BE2C (cell line): ENCODE data around the gene RNF225.
A peak's percentile ranks its signal among the peaks of the same experiment; 100 is the strongest.

Experiments used
- DNase-seq: peaks from one replicate; pipeline ENCODE4 v3.0.0-alpha.2; 2020
- H3K27me3 ChIP-seq: fragments of 250-450 bp; sonication (Bioruptor Pico); 2 replicates; pipeline ENCODE4 v1.5.1; 2020; ENCODE audit warnings: mild to moderate bottlenecking
- H3K36me3 ChIP-seq: fragments of 250-450 bp; sonication (Bioruptor Pico); 2 replicates; pipeline ENCODE4 v1.5.1; 2020; ENCODE audit warnings: mild to moderate bottlenecking
- H3K4me1 ChIP-seq: fragments of 250-450 bp; sonication (Bioruptor Pico); 2 replicates; pipeline ENCODE4 v1.5.1; 2020
- H3K4me3 ChIP-seq: 2 replicates; pipeline ENCODE4 v1.5.1; 2011; ENCODE audit warnings: low read depth, low read length
- H3K9me3 ChIP-seq: fragments of 250-450 bp; sonication (Bioruptor Pico); 2 replicates; pipeline ENCODE4 v1.5.1; 2020
- CTCF ChIP-seq: IDR thresholded peaks from 2 replicates; pipeline ENCODE4 v1.5.1; 2012; ENCODE audit warnings: mild to moderate bottlenecking, low read depth, low read length

Gene RNF225

GRCh38 chr19:58406818-58407657 lies 11.6 kb downstream of the RNF225 start:
- no peaks in the 10 kb centered on the region; the same call in 1 of the 2 replicates for H3K36me3 ChIP-seq
- H3K4me1 ChIP-seq, result peaks cover 3% of the 10 kb centered on the region; the same call in 1 of the 2 replicates
- H3K9me3 ChIP-seq, result no peaks in the 10 kb centered on the region
- TF ChIP-seq CTCF, result peak; percentile 45
- H3K4me3 ChIP-seq, result peak overlapping the region; percentile 95
- no peak for DNase-seq
- no peaks in the 10 kb centered on the region for H3K27me3 ChIP-seq

- DNase-seq, result no peak
Observed at GRCh38 chr19:58407658-58408151, 12.2 kb downstream of the RNF225 start.

GRCh38 chr19:58408152-58409009 lies 12.9 kb downstream of the RNF225 start, which contains the start of gene ZNF584:
TSS of gene ZNF584 (plus strand) at chr19:58408649. CDS start at chr19:58409148, 499 bp downstream.
- no peaks in the 10 kb centered on the region for H3K27me3 ChIP-seq
- no peak for TF ChIP-seq CTCF
- DNase-seq, result peak; percentile 97
- peaks cover 3% of the 10 kb centered on the region; the same call in 1 of the 2 replicates for H3K36me3 ChIP-seq
- no peaks in the 10 kb centered on the region for H3K9me3 ChIP-seq
- no peaks in the 10 kb centered on the region; the same call in 1 of the 2 replicates for H3K4me1 ChIP-seq
- H3K4me3 ChIP-seq, result peak within 1 kb of the TSS; percentile 95

More at GRCh38 chr19:58407658-58408151, 12.2 kb downstream of the RNF225 start:
- no peak for TF ChIP-seq CTCF
- peaks cover 3% of the 10 kb centered on the region; the same call in 1 of the 2 replicates for H3K36me3 ChIP-seq
- H3K9me3 ChIP-seq, result no peaks in the 10 kb centered on the region
- H3K27me3 ChIP-seq, result no peaks in the 10 kb centered on the region
- H3K4me1 ChIP-seq, result peaks cover 3% of the 10 kb centered on the region; the same call in 1 of the 2 replicates
- H3K4me3 ChIP-seq, result peak overlapping the region; percentile 95

GRCh38 chr19:58409010-58409790 lies 13.7 kb downstream of the RNF225 start:
- peak overlapping the region; percentile 95 for H3K4me3 ChIP-seq
- TF ChIP-seq CTCF, result no peak
- H3K9me3 ChIP-seq, result no peaks in the 10 kb centered on the region
- H3K27me3 ChIP-seq, result no peaks in the 10 kb centered on the region
- peaks cover 3% of the 10 kb centered on the region; the same call in 1 of the 2 replicates for H3K36me3 ChIP-seq
- DNase-seq, result peak; percentile 66
- H3K4me1 ChIP-seq, result no peaks in the 10 kb centered on the region; the same call in 1 of the 2 replicates

GRCh38 chr19:58416604-58417003 lies 21.1 kb downstream of the RNF225 start:
- Histone ChIP-seq H3K36me3 (peaks cover 64% of the 10 kb centered on the region), H3K27me3 (no peaks in the 10 kb centered on the region), H3K4me3 (no peak overlapping the region), H3K9me3 (peaks cover 12% of the 10 kb centered on the region), H3K4me1 (no peaks in the 10 kb centered on the region)
- no peak for DNase-seq
- no peak for TF ChIP-seq CTCF
